Esophagus muscularis mucosa (tissue), 4 donors: ENCODE measurements around the gene NCKAP5.

Source experiments
- CTCF ChIP-seq, 3 experiments: fragments of 200-600 bp in 2 of 3; fragments of 450-650 bp in 1 of 3; sonication (generic) in 2 of 3; IDR thresholded peaks; one replicate each; pipeline ENCODE4 v1.5.1; 2017 to 2019; ENCODE audit warnings: antibody characterized with exemption in 3 of 3, mild to moderate bottlenecking in 2 of 3, moderate library complexity in 1 of 3
- EP300 ChIP-seq: sonication (generic); formaldehyde crosslinking; IDR thresholded peaks from one replicate; pipeline ENCODE4 v1.6.1; 2017; ENCODE audit warnings: antibody characterized with exemption
- POLR2A ChIP-seq: fragments of 450-650 bp; IDR thresholded peaks from one replicate; pipeline ENCODE4 v1.6.1; 2017; ENCODE audit warnings: antibody characterized with exemption, moderate library complexity, mild to moderate bottlenecking, low read depth
- POLR2AphosphoS5 ChIP-seq, 2 donors: sonication (generic); formaldehyde crosslinking; IDR thresholded peaks; one replicate each; pipeline ENCODE4 v1.6.1; 2017; ENCODE audit warnings: antibody characterized with exemption in 2 of 2

DNA sequence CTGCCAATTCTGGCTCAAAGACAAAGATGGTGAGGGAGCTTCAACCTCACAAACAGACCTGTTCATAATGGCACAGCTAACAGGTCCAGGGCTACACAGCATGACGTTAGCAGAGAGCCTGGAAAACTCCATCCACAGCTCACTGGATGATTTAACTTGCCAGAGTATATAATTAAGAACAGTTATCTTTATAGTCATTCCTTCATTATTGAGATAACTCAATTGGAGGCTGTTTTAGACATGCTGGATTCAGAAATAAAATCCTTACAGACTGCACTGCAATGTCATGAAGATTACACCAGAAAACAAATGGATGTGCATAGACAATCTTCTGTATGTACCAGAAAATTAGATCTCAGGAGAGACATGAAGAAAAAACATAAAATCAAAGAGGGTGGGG, 843.1 kb downstream of the NCKAP5 start:
- TF ChIP-seq EP300: no peak
- TF ChIP-seq CTCF (IDR thresholded peaks at IDR 0.05): no peak
- no peak for TF ChIP-seq POLR2AphosphoS5 (IDR thresholded peaks at IDR 0.05)
- TF ChIP-seq POLR2A: no peak
